B cell (primary cell): ENCODE data around the gene MPIG6B.

Source experiments
- EZH2 ChIP-seq: IDR thresholded peaks from 2 replicates; pipeline ENCODE4 v1.6.1; 2012; ENCODE audit warnings: borderline replicate concordance, low read depth, mild to moderate bottlenecking, moderate library complexity, low read length; ENCODE audit not compliant: insufficient read depth, poor library complexity, severe bottlenecking
- TF ChIP-seq, protein P1 (sequence below): fragments of 200-600 bp; IDR thresholded peaks from one replicate; pipeline ENCODE4 v1.8.0; 2022; ENCODE audit warnings: antibody characterized with exemption, mild to moderate bottlenecking

DNA sequence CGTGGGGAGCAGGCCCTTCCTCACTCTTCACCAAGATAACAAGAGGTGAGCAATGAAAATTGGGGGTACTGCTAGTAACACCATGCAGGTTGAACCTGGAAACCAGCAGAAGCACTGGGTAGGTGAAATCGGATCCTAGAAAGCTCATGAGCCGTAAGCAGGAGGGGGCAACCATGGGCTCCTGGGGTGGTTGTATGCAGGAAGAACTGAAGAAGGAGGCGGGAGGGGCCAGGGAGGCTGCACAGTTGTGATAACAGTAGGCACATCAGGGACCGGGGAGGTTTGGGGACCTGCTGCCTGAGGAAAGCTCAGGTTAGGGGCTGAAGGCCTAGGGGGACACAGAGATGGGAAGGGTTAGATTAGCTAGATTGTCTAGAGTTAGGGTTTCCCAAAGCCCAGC lies 36.7 kb upstream of the MPIG6B start:
- TF ChIP-seq, protein P1, sequence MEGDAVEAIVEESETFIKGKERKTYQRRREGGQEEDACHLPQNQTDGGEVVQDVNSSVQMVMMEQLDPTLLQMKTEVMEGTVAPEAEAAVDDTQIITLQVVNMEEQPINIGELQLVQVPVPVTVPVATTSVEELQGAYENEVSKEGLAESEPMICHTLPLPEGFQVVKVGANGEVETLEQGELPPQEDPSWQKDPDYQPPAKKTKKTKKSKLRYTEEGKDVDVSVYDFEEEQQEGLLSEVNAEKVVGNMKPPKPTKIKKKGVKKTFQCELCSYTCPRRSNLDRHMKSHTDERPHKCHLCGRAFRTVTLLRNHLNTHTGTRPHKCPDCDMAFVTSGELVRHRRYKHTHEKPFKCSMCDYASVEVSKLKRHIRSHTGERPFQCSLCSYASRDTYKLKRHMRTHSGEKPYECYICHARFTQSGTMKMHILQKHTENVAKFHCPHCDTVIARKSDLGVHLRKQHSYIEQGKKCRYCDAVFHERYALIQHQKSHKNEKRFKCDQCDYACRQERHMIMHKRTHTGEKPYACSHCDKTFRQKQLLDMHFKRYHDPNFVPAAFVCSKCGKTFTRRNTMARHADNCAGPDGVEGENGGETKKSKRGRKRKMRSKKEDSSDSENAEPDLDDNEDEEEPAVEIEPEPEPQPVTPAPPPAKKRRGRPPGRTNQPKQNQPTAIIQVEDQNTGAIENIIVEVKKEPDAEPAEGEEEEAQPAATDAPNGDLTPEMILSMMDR = no peak
- no peak for TF ChIP-seq EZH2
